Gastrocnemius medialis (tissue), 4 donors: Measurements from ENCODE around the gene MPZL3.

Experiments used
- POLR2A ChIP-seq, 2 donors: fragments of 450-650 bp; IDR thresholded peaks; one replicate each; pipeline ENCODE4 v1.6.1; 2017; ENCODE audit warnings: antibody characterized with exemption in 2 of 2, mild to moderate bottlenecking in 2 of 2, moderate library complexity in 2 of 2
- TF ChIP-seq, protein P1 (sequence below), 5 experiments: fragments of 450-650 bp in 3 of 5; fragments of 200-600 bp in 2 of 5; sonication (generic) in 2 of 5; IDR thresholded peaks in 4 of 5; conservative IDR thresholded peaks in 1 of 5; 1 replicate in 4 of 5; 2 replicates in 1 of 5; pipeline ENCODE4 v1.5.1; 2016 to 2019; ENCODE audit warnings: antibody characterized with exemption in 5 of 5, mild to moderate bottlenecking in 3 of 5, moderate library complexity in 3 of 5

DNA sequence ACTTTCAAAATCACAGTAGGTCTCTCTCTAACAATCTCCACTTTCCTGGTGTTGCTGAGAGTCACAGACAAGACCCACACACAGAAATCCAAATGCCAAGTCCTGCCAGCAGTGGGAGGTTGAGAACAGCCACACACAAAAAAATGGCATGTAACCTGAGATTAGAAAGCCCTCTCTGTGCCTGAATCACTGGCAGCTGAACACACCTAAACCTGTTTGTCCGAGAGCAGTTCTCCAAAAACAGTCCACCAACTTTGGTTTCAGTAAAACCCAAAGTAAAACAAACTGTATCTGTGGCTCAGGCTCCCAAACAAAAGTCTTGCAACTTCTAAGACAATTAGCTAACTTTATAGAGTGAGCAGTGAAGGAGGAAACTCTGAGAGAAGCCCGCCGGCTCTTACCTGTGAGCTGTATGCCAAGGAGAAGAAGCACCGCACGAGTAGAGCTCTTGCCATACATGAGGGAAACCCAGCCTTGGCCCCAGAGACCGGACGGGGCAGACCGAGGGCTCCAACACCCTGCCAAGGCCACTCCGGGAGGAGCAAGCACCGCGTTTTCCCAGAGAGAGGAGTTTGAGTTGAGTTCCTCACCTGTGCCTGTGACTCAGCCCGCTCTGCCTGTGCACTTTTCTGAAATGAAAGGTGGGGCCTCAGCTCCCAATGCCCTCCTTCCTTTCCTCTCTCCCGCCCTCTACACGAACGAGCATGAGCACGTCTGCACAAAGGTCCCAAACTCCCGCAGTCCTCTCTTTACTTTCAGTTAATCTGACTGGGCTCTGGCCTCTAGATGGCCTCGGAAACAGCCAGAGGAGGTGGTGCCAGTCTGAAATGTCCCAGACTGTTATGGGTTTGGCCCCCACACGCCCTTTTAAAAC is 11.8 kb upstream of the MPZL3 start, which contains the start of gene MPZL2:
- no peak for TF ChIP-seq POLR2A (IDR thresholded peaks at IDR 0.05)
- TF ChIP-seq, protein P1, sequence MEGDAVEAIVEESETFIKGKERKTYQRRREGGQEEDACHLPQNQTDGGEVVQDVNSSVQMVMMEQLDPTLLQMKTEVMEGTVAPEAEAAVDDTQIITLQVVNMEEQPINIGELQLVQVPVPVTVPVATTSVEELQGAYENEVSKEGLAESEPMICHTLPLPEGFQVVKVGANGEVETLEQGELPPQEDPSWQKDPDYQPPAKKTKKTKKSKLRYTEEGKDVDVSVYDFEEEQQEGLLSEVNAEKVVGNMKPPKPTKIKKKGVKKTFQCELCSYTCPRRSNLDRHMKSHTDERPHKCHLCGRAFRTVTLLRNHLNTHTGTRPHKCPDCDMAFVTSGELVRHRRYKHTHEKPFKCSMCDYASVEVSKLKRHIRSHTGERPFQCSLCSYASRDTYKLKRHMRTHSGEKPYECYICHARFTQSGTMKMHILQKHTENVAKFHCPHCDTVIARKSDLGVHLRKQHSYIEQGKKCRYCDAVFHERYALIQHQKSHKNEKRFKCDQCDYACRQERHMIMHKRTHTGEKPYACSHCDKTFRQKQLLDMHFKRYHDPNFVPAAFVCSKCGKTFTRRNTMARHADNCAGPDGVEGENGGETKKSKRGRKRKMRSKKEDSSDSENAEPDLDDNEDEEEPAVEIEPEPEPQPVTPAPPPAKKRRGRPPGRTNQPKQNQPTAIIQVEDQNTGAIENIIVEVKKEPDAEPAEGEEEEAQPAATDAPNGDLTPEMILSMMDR (IDR thresholded peaks at IDR 0.05 in 4 of 5, conservative IDR thresholded peaks at IDR 0.05 in 1 of 5): no peak
